Activated CD8-positive, alpha-beta T cell treated with anti-CD3 and anti-CD28 coated beads for 36 hours (primary cell): ENCODE measurements around the gene DHDH. TPM values are rescaled to one million over a fixed set of nuclear protein-coding genes. Genes with fewer than 3 reads are reported as not detected.

Source experiments
- ATAC-seq: fragments of 200-7000 bp; cut with Tn5 transposase; one replicate; pipeline ENCODE4 v1.10.0; 2021; ENCODE audit warnings: mild to moderate bottlenecking, moderate library complexity
- CTCF ChIA-PET: fragments of 350-600 bp; sonication (Branson Sonifier 250); formaldehyde crosslinking; loops from one replicate; lab custom pipeline; 2021; ENCODE audit warnings: antibody characterized with exemption; lab: Charles Lee
- POLR2A ChIA-PET: fragments of 350-600 bp; sonication (Branson Sonifier 250); formaldehyde crosslinking; loops from one replicate; lab custom pipeline; 2021; ENCODE audit warnings: antibody characterized with exemption; lab: Charles Lee
- DNase-seq: peaks from one replicate; pipeline ENCODE4 v3.0.0-alpha.2; 2020
- H3K27ac Mint-ChIP-seq: one replicate; pipeline ENCODE4 v1.8.0; 2021; ENCODE audit warnings: mild to moderate bottlenecking, mixed read lengths
- H3K27me3 Mint-ChIP-seq: one replicate; pipeline ENCODE4 v1.8.0; 2021; ENCODE audit warnings: mixed read lengths
- H3K36me3 Mint-ChIP-seq: one replicate; pipeline ENCODE4 v1.8.0; 2021; ENCODE audit warnings: low read depth, mixed read lengths
- H3K4me1 Mint-ChIP-seq: one replicate; pipeline ENCODE4 v1.8.0; 2021; ENCODE audit warnings: low read depth, mixed read lengths
- H3K4me3 Mint-ChIP-seq: one replicate; pipeline ENCODE4 v1.8.0; 2021; ENCODE audit warnings: mild to moderate bottlenecking, moderate library complexity, mixed read lengths
- H3K9me3 Mint-ChIP-seq: one replicate; pipeline ENCODE4 v1.8.0; 2021; ENCODE audit warnings: mixed read lengths
- intact Hi-C: fragments of 100-400 bp; cut with micrococcal nuclease; formaldehyde crosslinking; loops from one replicate; pipeline ENCODE4 v1.10.0; 2022
- total RNA-seq, 2 experiments: library from RNA; stranded (reverse); gene quantifications; one replicate each; pipeline ENCODE4 v1.2.3, GENCODE V29; 2021
- TF ChIP-seq, protein P1 (sequence below): fragments of 200-600 bp; IDR thresholded peaks from one replicate; pipeline ENCODE4 v1.8.0; 2022; ENCODE audit warnings: antibody characterized with exemption, mild to moderate bottlenecking

The DHDH gene
- total RNA-seq, 2 experiments from 2014 or later: 1.4 to 2.8 TPM

GRCh38 chr19:48943081-48943480, 9.6 kb downstream of the DHDH start:
- ChIA-PET CTCF (no interaction called here), POLR2A (interaction anchor here (2.0 kb wide), 1 partner anchor 12 kb away, joined by 5 read pairs; the partner anchor contains the start of gene BAX)
- peaks cover 5% of the 10 kb centered on the region for H3K9me3 Mint-ChIP-seq
- intact Hi-C loops: no loop called here
- no peak overlapping the region for H3K4me3 Mint-ChIP-seq
- no peaks in the 10 kb centered on the region for H3K4me1 Mint-ChIP-seq
- H3K27ac Mint-ChIP-seq: no peak overlapping the region
- no peaks in the 10 kb centered on the region for H3K27me3 Mint-ChIP-seq
- no peak for DNase-seq
- ATAC-seq: no peak
- TF ChIP-seq, protein P1, sequence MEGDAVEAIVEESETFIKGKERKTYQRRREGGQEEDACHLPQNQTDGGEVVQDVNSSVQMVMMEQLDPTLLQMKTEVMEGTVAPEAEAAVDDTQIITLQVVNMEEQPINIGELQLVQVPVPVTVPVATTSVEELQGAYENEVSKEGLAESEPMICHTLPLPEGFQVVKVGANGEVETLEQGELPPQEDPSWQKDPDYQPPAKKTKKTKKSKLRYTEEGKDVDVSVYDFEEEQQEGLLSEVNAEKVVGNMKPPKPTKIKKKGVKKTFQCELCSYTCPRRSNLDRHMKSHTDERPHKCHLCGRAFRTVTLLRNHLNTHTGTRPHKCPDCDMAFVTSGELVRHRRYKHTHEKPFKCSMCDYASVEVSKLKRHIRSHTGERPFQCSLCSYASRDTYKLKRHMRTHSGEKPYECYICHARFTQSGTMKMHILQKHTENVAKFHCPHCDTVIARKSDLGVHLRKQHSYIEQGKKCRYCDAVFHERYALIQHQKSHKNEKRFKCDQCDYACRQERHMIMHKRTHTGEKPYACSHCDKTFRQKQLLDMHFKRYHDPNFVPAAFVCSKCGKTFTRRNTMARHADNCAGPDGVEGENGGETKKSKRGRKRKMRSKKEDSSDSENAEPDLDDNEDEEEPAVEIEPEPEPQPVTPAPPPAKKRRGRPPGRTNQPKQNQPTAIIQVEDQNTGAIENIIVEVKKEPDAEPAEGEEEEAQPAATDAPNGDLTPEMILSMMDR: no peak
- peaks cover 4% of the 10 kb centered on the region for H3K36me3 Mint-ChIP-seq

GRCh38 chr19:48945415-48945814, 11.9 kb downstream of the DHDH start:
- TF ChIP-seq, protein P1: no peak
- no peaks in the 10 kb centered on the region for H3K27me3 Mint-ChIP-seq
- no peak overlapping the region for H3K27ac Mint-ChIP-seq
- CTCF ChIA-PET: no interaction called here
- no peaks in the 10 kb centered on the region for H3K4me1 Mint-ChIP-seq
- no peak for DNase-seq
- H3K9me3 Mint-ChIP-seq: peaks cover 5% of the 10 kb centered on the region
- no peak overlapping the region for H3K4me3 Mint-ChIP-seq
- intact Hi-C loops: no loop called here
- ATAC-seq: no peak
- POLR2A ChIA-PET: interaction anchor here (0.6 to 1.0 kb wide), 3 partner anchors 9 to 1378 kb away, joined by 3 to 5 read pairs (median 4); no protein-coding TSS in a partner anchor
- peaks cover 2% of the 10 kb centered on the region for H3K36me3 Mint-ChIP-seq

GRCh38 chr19:48945817-48946216, 12.3 kb downstream of the DHDH start:
- intact Hi-C loops: no loop called here
- CTCF ChIA-PET: no interaction called here
- TF ChIP-seq, protein P1: no peak
- Mint-ChIP-seq H3K4me3 (no peak overlapping the region), H3K27ac (no peak overlapping the region), H3K9me3 (peaks cover 5% of the 10 kb centered on the region), H3K27me3 (no peaks in the 10 kb centered on the region), H3K4me1 (no peaks in the 10 kb centered on the region), H3K36me3 (no peaks in the 10 kb centered on the region)
- POLR2A ChIA-PET: interaction anchor here (0.6 to 1.0 kb wide), 3 partner anchors 8 to 1378 kb away, joined by 3 to 5 read pairs (median 4); no protein-coding TSS in a partner anchor
- no peak for DNase-seq
- ATAC-seq: no peak

GRCh38 chr19:48946463-48947257, 13.2 kb downstream of the DHDH start:
- Mint-ChIP-seq H3K27ac (no peak overlapping the region), H3K9me3 (peaks cover 2% of the 10 kb centered on the region), H3K4me3 (no peak overlapping the region), H3K27me3 (no peaks in the 10 kb centered on the region), H3K36me3 (no peaks in the 10 kb centered on the region), H3K4me1 (no peaks in the 10 kb centered on the region)
- intact Hi-C loops: no loop called here
- POLR2A ChIA-PET: interaction anchor here (0.6 to 1.5 kb wide), 2 partner anchors 12 to 14 kb away, joined by 3 read pairs; partner anchors contain the start of gene DHDH
- ATAC-seq (no peak), DNase-seq (no peak)
- TF ChIP-seq, protein P1: no peak
- CTCF ChIA-PET: no interaction called here

DNA sequence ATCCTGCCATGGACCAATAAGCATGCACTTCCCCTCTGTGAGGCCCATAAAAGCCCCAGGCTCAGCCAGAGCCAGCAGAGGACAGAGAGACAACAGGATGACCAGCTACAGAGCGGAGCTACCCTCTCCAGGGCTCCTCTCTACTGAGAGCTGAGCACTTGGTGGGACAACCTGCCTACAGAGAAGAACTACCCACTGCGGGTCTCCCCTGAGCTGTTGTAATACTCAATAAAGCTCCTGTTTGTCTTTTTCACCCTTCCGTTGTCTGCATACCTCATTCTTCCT, 13.7 kb downstream of the DHDH start:
- Mint-ChIP-seq H3K4me3 (no peak overlapping the region), H3K36me3 (no peaks in the 10 kb centered on the region)
- ATAC-seq: no peak

More for the DNA sequence above, 13.7 kb downstream of the DHDH start:
- ChIA-PET CTCF (no interaction called here), POLR2A (interaction anchor here (1.5 kb wide), 1 partner anchor 12 kb away, joined by 3 read pairs; no protein-coding TSS in a partner anchor)
- no peaks in the 10 kb centered on the region for H3K27me3 Mint-ChIP-seq
- no peak overlapping the region for H3K27ac Mint-ChIP-seq
- TF ChIP-seq, protein P1: no peak
- no peak for DNase-seq
- H3K4me1 Mint-ChIP-seq: no peaks in the 10 kb centered on the region
- peaks cover 2% of the 10 kb centered on the region for H3K9me3 Mint-ChIP-seq
- intact Hi-C loops: no loop called here
